ENCODE data around the gene INF2.

Gene INF2

DNA sequence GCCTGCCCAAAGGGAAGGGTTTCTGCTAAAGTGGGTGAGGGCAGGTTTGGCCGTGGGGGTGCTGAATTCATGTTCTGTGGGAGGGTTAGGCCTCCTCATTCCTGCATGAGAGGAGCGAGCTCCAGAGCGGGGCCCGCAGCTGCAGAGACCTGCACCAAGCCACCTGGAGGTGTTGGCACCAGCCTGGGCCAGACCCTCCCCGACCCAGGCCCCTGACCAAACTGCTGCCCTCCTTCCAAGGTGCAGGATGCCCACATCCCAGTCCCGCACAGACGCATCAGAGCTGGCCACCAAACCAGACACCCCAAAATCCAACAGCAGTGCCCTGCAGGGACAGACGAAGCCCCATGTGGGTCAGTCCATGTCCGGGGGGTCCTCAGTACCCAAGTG, 45.2 kb downstream of the INF2 start:
- DNase-seq (ENCODE audit: low spot score): no peak

DNA sequence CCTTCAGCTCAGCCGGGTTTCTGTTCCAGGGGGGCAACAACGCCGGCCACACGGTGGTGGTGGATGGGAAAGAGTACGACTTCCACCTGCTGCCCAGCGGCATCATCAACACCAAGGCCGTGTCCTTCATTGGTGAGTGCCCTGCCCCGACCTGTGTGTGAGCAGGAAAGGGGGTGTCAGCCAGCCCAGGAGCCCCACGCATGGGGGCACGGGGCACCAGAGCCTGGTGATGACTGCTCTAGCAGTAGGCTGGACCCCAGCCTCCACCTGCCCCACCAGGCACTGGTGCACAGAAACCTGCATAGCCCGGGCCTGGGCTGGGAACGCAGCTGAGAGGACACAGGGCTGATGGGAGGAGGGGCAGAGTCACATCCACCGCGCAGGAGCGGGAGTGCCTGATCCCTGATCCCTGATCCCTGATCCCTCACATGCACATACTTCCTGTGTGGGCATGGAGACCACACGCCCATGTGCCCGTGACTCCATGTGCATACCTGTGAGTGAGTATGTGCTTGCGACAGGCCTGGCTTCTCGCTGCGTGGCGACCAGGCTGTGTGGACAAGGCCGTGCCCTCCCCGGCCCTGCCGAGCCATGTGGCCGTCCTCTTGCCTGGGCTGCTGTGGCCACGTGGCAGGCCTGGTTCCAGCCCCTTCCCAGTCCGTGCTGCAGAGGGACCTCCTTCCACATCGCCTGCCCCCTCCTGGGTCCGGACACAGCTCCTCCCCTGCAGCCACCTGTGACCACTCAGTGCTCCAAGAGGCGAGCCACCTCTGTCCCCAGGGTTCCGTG, 45.8 kb downstream of the INF2 start:
- peak; percentile 64 for DNase-seq (ENCODE audit: low spot score)

DNA sequence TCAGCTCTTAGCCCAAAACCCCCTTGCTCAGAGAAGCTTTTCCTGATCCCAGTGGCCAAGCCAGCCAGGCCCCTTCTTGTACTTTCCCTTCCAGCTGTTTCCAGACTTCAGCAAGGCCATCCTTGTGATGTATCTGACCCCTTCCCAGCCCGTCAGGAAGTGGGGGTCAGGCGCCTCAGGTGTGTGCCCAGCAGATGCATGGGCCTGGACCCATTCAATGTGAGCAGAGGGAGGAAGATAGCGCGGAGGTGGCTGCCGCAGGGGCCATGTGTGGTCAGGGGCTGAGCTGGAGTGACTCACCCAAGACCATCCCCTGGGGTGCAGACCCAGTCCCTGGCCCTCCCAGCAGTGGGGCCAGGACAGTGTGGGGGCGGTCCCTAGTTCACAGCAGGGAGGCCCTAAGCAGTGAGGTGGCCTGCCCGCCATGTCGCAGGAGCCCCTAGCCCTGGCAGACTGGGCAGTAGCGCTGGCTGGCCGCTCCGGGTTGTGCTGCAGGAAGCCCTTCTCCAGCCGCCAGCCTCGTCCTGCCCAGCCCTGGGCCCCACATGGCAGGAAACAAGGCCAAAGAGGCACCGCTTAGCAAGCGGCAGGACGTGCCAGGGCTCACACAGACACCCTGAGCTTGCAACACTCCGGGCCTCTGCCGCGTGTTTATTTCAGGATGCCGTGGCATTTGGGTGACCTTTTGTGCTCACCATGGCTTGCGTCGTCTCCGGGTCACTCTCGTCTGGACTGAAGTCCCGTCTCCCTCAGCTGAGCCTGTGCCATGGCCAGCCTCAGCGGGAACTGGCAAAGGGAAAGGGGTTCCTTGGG, 46.6 kb downstream of the INF2 start:
- no peak for DNase-seq (ENCODE audit: low spot score)

DNA sequence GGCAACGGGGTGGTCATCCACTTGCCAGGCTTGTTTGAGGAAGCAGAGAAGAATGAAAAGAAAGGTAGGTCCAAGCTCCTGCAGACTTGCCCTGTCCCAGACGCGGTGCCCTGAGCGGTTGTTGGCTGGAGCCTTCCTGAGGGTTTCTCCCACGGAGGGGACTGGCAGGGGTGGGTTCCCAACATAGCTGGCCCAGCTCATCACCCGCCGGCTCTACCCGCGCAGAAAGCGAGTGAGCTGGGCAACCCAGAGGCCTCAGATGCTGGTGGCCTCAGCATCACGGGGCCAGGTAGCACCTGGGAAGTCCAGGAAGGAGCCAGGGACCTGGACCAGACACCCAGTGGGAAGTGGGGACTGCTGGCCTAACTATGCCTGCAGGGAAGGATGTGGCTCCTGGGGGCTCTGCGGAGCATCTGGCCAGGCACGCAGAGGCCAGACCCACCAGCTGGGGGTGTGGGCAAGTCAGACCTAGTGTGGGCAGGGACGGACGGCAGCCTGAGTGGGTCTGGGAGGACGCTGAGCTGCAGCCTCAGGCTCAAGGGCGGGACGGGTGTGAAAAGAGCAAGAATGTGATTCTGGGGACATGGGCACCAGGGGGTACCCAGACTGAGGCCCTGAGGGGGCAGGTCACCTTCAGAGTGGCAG, 49.1 kb downstream of the INF2 start:
- no peak for DNase-seq (ENCODE audit: low spot score)

DNA sequence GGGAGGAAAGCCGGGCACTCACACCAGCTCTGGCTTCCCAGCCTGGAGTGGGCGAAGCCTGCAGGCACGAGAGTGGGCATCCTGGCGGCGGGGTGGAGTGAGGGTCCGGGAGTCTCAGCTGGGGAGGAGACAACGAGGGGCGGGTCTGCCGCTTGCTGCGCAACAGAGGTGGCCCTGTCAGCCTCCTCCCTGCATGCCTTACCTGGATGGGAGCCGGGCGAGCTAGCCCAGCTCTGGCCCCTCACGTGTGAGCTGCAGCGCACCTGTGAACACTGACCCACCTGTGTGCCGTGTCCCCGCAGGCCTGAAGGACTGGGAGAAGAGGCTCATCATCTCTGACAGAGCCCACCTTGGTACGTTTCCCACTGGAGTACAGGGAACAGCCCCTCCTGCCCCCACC, 49.6 kb downstream of the INF2 start:
- no peak for DNase-seq (ENCODE audit: low spot score)

DNA sequence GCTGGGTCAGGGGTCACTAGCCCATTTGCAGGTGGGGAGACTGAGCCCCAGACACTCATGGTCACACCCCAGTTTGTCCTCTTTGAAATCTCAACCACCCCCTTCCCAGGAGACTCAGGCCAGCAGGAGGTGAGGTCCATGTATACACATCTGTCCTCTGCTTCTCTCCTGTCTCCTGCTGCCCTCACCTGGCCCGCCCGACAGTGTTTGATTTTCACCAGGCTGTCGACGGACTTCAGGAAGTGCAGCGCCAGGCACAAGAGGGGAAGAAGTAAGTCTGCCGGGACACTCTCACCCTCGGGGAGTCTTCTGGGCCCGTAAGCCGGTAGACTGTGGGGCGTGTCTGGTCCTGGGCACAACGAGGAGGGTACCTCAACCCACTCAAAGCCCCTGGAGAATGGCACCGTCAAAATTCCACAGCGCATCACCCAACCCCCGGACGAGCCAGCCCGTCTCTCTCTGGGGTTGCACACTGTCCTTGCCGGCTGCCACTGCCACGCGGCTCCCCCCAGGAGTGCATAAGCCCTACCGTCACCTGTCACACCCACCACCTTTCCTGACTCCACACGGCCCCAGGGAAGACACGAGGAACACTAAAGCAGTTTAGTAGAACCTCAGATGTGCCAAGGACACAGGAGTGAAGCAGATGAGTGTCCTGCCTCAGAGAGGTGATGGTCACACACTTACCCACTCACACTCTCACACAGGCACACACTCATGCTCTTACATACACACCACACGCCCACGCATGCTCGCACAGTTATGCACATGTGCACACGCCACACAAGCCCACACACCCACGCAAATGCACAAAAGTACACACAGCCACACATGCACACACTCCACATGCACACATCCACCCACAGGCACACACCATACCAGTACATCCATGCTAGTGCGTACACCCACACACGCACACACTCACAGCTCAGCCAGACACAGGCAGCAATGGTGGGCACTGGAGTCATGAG, 50.4 kb downstream of the INF2 start:
- DNase-seq (ENCODE audit: low spot score): no peak

DNA sequence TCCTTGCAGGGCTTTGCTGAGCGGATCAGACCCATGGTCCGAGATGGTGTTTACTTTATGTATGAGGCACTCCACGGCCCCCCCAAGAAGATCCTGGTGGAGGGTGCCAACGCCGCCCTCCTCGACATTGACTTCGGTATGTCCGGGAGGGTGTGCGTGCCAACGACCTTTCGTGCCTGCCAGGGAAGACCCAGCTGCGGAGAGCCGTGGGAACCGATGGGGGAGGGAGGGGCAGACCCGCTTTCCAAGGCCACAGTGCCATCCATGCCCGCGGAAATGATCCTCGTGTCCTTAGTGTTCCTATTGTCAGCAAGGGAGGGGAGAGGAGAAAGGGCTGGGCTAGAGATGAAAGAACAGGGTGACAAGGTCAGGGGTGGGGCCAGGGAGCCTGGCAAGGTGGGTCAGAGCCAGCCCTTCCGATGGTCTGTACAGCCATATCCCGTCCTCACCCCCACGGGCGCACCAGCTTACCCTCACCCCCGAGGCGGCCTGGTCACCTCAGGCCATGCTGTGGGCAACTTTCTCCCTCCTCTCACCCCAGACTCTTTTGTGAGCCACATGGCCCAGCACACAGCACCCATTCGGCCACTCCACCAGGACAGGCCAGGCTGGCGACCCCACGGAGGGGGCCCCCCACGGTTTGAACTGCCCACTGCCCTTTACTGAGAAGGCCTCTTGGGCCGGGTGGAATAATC, 51.8 kb downstream of the INF2 start:
- no peak for DNase-seq (ENCODE audit: low spot score)

DNA sequence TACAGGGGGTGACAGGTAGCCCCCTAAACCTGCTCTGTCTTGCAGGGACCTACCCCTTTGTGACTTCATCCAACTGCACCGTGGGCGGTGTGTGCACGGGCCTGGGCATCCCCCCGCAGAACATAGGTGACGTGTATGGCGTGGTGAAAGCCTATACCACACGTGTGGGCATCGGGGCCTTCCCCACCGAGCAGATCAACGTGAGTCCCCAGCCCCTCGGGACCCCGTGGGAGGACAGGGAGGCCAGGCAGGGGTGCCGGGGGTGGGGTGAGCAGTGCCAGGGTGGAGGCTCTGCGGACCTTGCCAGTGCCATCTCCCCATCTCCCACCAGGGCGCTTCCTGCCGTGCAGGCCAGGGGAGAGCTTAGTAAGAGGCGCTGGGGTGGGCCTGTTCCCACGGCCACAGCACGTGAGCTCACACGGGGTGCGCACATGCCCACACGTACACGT, 52.4 kb downstream of the INF2 start:
- no peak for DNase-seq (ENCODE audit: low spot score)

DNA sequence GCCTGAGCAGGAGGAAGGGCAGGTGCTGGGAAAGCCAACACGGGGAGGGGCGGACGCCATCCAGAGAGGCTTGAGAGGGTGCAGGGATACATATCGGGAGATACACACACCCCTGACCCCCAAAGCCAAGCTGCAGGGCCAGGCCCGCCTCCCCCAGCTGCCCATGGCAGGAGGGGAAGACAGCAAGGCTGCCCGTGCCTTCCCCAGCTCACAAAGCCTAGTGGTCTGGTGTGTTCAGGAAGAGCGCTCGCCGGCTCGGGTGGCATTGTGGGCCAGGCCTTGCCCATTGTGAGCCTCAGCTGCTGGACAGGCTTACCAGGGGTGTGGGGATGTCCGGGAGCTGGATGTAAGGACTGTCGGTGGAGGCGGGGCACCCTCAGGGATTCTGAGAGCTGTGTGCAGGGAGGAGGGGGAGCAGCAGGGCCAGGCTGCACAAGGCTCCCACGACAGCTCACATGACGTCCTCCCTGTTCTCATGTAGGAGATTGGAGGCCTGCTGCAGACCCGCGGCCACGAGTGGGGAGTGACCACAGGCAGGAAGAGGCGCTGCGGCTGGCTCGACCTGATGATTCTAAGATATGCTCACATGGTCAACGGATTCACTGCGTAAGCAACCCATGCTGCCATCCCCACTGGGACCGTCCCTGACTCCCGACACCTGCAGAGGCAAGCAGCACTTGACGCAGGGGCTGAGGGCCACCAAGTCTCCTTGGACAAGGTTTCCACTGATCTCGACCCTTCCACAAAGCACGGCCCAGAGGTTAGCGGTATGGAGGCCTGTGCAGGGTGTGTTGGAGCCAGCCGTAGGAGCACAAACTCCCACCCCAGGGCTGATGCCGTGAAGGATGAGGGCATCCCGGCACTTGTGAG, 53.4 kb downstream of the INF2 start:
- DNase-seq (ENCODE audit: low spot score): no peak

DNA sequence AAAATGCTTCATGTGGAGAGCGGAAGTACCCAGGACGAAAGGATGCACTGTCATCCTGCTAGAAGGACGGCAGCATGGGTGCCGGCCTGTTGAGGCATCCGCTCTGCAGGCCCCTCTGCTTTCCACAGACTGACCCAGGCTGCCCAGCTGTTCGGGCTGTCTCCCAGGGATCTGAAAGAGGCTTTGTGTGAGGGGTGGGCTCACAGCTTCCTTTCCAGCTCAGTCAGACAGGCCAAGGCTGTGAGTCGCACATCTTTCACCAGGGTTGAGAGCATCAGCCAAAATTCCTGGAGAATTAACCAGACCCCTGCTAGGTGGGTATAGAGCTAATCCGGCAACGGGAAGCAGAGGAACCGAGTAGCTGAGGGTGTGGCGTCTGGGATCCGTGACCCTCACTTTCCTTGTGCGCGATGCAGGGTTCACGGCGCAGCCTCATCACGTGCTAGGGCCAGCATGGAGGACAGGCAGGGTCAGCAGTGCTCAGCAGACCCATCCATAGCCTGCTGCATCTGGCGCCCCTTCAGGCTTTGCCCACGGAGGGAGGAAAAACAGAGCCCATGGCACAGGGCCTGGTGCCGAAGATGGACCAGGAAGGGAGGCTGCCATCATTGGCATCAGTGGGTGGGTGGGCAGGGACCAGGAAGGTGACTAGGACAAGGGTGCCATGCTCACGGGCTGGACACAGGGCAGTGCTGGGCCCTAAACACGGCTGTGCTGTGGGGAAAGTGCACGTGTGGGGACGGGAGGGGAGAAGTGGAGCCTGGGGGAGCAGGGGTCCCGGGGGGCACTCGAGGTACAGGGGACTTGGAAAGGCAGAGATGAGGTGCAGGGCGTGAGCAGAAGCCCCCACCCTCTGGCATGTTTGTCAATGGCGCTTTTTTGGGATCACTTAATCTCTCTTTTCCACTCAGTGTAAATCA, 54.3 kb downstream of the INF2 start:
- DNase-seq (ENCODE audit: low spot score): no peak

DNA sequence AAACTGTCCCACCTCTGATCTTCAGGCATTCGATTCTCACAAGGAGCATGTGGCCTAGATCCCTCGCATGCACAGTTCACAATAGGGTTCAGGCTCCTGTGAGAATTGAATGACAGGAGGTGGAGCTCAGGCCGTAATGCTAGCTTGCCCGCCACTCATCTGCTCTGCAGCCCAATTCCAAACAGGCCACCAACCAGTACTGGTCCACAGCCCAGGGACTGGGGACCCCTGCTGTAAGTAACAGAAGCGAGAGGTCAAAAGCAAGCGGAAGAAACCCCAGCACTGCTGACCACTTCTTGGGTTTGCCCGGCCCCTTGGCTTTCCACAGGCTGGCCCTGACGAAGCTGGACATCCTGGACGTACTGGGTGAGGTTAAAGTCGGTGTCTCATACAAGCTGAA, 55.1 kb downstream of the INF2 start:
- no peak for DNase-seq (ENCODE audit: low spot score)

DNA sequence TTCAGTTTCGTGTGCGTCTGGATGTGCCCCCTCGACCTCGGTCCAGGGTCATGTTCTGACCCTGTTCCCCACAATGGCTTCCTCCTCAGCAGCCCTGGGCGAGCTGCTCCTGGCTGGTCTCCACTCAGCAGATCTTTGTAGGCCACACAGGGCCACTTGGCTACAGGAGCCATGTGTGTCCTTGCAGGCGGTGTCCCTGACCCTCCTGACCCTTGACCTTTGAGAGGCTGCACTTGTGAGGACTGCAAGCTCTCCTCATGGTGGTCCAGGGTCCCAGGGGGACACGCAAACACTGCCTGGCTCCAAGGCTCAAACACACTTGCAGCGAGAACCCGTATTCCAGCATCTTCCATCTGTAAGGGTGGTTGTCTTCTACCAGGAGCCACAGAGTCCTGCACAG, 56.0 kb downstream of the INF2 start:
- DNase-seq (ENCODE audit: low spot score): no peak

DNA sequence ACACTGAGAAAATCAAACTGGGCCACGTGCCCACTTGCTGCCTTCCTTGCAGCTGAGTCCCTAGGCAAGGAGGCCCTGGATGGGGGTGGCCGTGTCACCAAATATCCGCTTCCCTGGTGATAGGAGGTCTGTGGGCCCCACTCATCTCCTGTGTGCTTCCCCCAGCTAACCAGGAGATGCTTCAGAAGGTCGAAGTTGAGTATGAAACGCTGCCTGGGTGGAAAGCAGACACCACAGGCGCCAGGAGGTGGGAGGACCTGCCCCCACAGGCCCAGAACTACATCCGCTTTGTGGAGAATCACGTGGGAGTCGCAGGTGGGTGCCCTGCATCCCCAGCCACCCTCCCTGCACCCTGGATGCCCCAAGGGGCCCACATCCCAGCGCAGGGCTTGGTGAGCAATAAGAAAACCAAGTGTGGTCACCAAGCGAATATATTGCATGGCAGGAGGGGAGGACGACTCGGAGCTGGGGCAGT, 56.7 kb downstream of the INF2 start:
- DNase-seq (ENCODE audit: low spot score): no peak

DNA sequence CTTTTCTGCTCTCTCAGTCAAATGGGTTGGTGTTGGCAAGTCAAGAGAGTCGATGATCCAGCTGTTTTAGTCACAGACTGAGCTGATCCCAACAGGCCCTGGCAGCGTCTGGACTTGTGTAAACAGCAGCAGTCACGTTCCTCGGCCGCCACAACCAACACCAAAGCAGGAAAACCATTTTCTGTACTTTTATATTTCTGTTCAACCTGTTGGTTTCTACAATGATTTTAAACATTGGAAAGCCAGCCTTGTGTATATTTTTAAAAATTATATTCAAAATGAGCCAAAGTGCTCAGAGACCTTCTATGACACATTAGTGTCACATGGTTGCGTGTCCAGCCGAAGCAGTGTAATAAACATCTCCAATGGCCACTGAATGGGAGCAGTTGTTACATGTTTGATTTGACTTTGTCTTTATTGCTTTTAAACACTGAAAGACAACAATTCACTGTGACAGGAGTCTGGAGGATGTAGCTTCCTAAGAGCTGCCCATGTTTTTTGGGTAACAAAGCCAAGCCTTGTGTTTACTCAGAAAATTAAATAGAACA, 57.6 kb downstream of the INF2 start:
- DNase-seq (ENCODE audit: low spot score): no peak

DNA sequence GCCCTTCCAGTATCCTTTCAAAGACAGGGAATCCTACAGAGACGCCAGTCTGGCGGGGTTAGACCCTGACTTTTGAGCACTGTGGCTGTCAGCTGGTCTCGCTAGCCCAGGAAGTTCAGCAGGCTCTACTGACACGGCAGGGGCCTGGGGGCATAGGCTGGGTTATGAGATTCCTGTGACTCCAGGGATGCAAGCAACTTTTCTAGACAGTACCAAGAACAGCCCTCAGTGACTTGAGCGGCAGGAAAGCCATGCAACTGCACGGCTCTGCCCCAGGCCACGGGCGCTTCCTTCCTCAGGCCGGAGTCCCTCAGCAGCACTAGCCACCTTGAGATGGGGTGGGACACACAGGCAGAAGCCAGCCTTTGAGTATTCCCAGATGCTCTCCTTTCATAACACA, 58.5 kb downstream of the INF2 start:
- no peak for DNase-seq (ENCODE audit: low spot score)

DNA sequence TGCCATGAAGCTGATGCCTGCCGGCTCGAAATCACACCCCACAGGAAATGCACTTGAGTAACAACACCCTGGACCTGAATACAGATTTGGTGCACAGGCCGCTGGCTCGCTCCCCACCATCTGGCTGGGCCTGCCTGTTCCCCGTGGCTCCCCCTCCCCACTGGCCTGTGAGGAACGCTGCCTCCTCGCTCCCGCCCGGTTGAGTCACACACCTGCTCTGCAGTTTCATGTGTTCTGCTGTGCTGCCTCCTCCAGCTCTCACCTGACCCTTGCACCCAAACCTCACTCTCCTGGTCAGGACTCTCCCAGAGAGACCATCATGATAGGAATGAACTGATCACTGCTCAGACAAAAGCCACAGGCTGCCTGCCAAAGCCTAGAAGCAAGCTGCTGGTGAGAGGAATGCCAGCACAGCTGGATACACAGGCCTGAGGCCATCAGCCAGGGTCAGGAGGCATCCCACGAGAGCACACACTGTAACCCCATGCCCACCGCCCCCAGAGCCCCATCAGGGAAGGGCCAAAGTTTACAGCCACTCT, 59.8 kb downstream of the INF2 start:
- DNase-seq (ENCODE audit: low spot score): no peak

DNA sequence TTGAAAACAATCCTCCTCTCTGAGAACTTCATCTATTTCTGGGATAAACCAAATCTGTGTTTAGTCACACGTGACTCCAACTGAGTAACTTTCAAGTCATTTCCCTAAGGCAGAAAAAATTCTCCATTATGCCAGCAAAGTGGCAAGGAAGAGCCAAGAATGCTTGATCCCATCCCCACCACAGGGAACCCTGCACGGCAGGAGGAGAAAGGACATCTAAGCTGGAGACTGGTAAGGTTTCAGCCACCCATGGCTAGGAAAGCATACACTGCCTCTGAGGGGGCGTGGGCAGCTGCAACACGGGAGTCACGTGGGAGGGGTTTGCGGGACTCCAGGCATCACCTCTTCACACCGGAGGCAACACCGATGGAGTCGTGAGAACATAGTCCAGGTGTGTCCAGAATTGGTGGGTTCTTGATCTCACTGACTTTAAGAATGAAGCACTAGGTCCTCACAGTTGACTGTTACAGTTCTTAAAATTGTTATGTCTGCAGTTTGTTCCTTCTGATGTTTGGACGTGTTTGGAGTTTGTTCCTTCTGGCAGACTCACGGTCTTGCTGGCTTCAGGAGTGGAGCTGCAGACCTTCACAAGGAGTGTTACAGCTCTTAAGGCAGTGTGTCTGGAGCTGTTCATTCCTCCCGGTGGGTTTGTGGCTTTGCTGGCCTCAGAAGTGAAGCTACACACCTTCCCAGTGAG, 60.8 kb downstream of the INF2 start:
- DNase-seq (ENCODE audit: low spot score): no peak
